ENCODE measurements around the gene JADE3.

JADE3 gene

DNA sequence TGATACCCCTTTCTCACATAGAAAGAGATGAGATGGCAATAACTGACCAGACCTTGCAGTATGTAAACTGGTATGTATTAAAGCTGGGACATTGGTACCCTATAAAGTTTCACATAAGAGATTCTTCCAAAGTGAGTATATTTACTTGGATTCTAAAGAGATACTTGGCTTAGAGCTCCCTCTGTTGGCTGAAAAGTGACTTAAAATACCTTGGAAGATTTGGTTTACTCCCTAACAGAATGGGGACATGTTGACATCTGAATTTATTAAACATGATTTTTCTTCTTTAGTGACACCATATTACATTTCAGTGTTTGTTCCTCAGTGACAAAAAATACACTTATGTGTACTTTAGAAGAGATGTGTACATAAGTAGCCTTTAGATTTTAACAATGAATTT is 118.1 kb downstream of the JADE3 start:
- H3K9me3 ChIP-seq (ENCODE audit: insufficient read depth, low read length) = no peaks in the 10 kb centered on the region
- H3K27ac ChIP-seq (ENCODE audit: low read depth, low read length) = no peak overlapping the region
- no peaks in the 10 kb centered on the region for H3K27me3 ChIP-seq (ENCODE audit: low read length)
- H3K4me2 ChIP-seq (ENCODE audit: low read depth, low read length, poor library complexity, severe bottlenecking) = no peak overlapping the region
- no peak overlapping the region for H3K9ac ChIP-seq (ENCODE audit: low read length)
- H3K79me2 ChIP-seq (ENCODE audit: insufficient read depth, low read length) = no peaks in the 10 kb centered on the region
- H3F3A ChIP-seq (ENCODE audit: insufficient read depth) = no peaks in the 10 kb centered on the region
- H3K36me3 ChIP-seq (ENCODE audit: low read length) = no peaks in the 10 kb centered on the region
- no peaks in the 10 kb centered on the region for H3K9me2 ChIP-seq (replicated peaks; ENCODE audit: insufficient read depth, low read length)
- H2AFZ ChIP-seq (ENCODE audit: low read depth, low read length, severe bottlenecking) = no peak overlapping the region
- no peaks in the 10 kb centered on the region for H4K20me1 ChIP-seq (ENCODE audit: low read depth, low read length)
- no peak for TF ChIP-seq EZH2phosphoT487 (conservative IDR thresholded peaks at IDR 0.05; ENCODE audit: low read length)
- TF ChIP-seq, protein P1, sequence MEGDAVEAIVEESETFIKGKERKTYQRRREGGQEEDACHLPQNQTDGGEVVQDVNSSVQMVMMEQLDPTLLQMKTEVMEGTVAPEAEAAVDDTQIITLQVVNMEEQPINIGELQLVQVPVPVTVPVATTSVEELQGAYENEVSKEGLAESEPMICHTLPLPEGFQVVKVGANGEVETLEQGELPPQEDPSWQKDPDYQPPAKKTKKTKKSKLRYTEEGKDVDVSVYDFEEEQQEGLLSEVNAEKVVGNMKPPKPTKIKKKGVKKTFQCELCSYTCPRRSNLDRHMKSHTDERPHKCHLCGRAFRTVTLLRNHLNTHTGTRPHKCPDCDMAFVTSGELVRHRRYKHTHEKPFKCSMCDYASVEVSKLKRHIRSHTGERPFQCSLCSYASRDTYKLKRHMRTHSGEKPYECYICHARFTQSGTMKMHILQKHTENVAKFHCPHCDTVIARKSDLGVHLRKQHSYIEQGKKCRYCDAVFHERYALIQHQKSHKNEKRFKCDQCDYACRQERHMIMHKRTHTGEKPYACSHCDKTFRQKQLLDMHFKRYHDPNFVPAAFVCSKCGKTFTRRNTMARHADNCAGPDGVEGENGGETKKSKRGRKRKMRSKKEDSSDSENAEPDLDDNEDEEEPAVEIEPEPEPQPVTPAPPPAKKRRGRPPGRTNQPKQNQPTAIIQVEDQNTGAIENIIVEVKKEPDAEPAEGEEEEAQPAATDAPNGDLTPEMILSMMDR (IDR thresholded peaks at IDR 0.05; ENCODE audit: insufficient read depth, low read length, poor library complexity, severe bottlenecking) = peak; percentile 12
- H3K4me3 ChIP-seq (ENCODE audit: insufficient read depth, low read length, poor library complexity, severe bottlenecking) = no peak overlapping the region

- Histone ChIP-seq H3K4me2 (ENCODE audit: low read depth, low read length, poor library complexity, severe bottlenecking) (no peak overlapping the region), H4K20me1 (ENCODE audit: low read depth, low read length) (no peaks in the 10 kb centered on the region), H3K27me3 (ENCODE audit: low read length) (no peaks in the 10 kb centered on the region), H3K9me2 (replicated peaks; ENCODE audit: insufficient read depth, low read length) (no peaks in the 10 kb centered on the region), H3K79me2 (ENCODE audit: insufficient read depth, low read length) (no peaks in the 10 kb centered on the region), H3K9ac (ENCODE audit: low read length) (no peak overlapping the region), H3K9me3 (ENCODE audit: insufficient read depth, low read length) (no peaks in the 10 kb centered on the region), H3F3A (ENCODE audit: insufficient read depth) (no peaks in the 10 kb centered on the region), H3K4me3 (ENCODE audit: insufficient read depth, low read length, poor library complexity, severe bottlenecking) (no peak overlapping the region), H3K36me3 (ENCODE audit: low read length) (no peaks in the 10 kb centered on the region), H2AFZ (ENCODE audit: low read depth, low read length, severe bottlenecking) (no peak overlapping the region), H3K27ac (ENCODE audit: low read depth, low read length) (no peak overlapping the region)
- TF ChIP-seq, protein P1 (IDR thresholded peaks at IDR 0.05; ENCODE audit: insufficient read depth, low read length, poor library complexity, severe bottlenecking) = no peak
- no peak for TF ChIP-seq EZH2phosphoT487 (conservative IDR thresholded peaks at IDR 0.05; ENCODE audit: low read length)
Measured at GRCh38 chrX:47047989-47048388, 135.8 kb downstream of the JADE3 start.

- H3K27ac ChIP-seq (ENCODE audit: low read depth, low read length) = no peak overlapping the region
- no peaks in the 10 kb centered on the region for H3K79me2 ChIP-seq (ENCODE audit: insufficient read depth, low read length)
- no peaks in the 10 kb centered on the region for H3K9me3 ChIP-seq (ENCODE audit: insufficient read depth, low read length)
- no peak overlapping the region for H3K9ac ChIP-seq (ENCODE audit: low read length)
- no peaks in the 10 kb centered on the region for H3F3A ChIP-seq (ENCODE audit: insufficient read depth)
- TF ChIP-seq, protein P1 (IDR thresholded peaks at IDR 0.05; ENCODE audit: insufficient read depth, low read length, poor library complexity, severe bottlenecking) = no peak
- TF ChIP-seq EZH2phosphoT487 (conservative IDR thresholded peaks at IDR 0.05; ENCODE audit: low read length) = no peak
- H3K4me3 ChIP-seq (ENCODE audit: insufficient read depth, low read length, poor library complexity, severe bottlenecking) = no peak overlapping the region
- H3K27me3 ChIP-seq (ENCODE audit: low read length) = no peaks in the 10 kb centered on the region
- H3K4me2 ChIP-seq (ENCODE audit: low read depth, low read length, poor library complexity, severe bottlenecking) = no peak overlapping the region
- no peaks in the 10 kb centered on the region for H3K9me2 ChIP-seq (replicated peaks; ENCODE audit: insufficient read depth, low read length)
- H2AFZ ChIP-seq (ENCODE audit: low read depth, low read length, severe bottlenecking) = no peak overlapping the region
- no peaks in the 10 kb centered on the region for H4K20me1 ChIP-seq (ENCODE audit: low read depth, low read length)
- no peaks in the 10 kb centered on the region for H3K36me3 ChIP-seq (ENCODE audit: low read length)
Measured at GRCh38 chrX:47059142-47059874, 147.1 kb downstream of the JADE3 start.
